HG03135 (cell line): ENCODE measurements around the gene S100B.
"Not testable (repeated sequence)": the region's sequence is repeated elsewhere in the genome, so short reads cannot be mapped to it uniquely, and the experiment has no call there.

Experiments
- ATAC-seq: cut with Tn5 transposase; IDR thresholded peaks from one replicate; pipeline ENCODE4 v1.9.1; 2021; ENCODE audit warnings: mild to moderate bottlenecking, moderate library complexity; ENCODE audit not compliant: unreplicated experiment

Gene S100B

DNA sequence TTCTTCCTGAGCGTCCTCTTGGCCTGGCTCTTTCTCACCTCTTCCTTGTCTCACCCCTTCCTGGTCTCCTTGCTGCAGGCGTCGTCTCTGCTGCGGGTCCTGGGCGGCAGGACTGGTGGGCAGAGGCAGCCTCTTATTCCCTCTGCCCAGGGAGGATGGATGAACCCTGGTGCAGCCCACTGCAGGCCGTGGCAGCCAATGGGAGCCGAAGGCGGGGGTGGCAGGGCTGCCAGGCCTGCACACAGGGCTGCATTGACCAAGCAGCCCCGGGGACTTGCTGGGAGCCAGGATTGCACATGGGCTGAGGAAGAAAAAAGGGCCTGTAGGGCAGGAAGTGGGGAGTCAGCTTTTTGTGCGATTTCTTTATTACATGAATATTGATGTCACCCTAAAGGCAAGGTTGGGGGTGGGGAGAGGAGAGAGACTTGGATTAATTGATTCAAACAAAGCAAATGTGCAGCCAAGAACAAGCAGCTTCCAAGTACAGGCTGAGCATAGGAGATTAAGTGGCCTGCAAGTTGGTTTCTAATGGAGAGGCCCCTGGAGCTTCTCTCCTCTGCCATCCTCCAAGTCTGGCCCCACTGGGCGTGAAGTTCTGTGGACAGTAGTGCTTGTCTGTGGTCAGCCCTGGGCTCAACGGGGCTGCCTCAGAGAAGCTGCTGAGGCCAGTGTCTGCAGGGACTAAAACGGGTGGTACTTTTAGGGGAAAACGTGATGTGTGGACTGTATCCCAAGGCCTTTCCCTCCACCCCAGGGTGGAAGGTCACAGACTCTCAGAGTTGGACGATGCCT lies at the start of gene S100B:
TSS of gene S100B (minus strand) at position 108 of the 792 bp plus-strand sequence. CDS start 2,667 bp downstream, outside the sequence.
- no peak for ATAC-seq

DNA sequence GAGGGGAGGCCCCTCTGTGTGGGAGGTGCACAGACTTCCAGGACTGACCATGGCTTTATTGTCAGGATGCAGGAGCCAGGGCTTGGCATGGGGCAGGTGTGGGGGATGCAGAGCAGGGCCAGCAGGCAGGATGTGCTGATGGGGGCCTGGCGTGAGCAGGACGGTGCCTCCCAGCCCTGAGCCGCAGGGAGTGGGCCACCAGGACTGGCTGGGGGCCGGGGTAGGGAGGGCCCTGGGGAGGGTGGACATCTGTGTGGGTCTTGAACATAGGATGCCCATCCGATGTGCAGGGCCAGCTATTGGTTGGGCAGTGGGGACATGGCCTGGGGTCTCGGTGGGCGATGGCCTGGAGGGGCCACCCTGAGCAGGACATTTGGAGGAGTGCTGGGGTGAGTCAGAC lies 46.2 kb upstream of the S100B start:
- no peak for ATAC-seq

DNA sequence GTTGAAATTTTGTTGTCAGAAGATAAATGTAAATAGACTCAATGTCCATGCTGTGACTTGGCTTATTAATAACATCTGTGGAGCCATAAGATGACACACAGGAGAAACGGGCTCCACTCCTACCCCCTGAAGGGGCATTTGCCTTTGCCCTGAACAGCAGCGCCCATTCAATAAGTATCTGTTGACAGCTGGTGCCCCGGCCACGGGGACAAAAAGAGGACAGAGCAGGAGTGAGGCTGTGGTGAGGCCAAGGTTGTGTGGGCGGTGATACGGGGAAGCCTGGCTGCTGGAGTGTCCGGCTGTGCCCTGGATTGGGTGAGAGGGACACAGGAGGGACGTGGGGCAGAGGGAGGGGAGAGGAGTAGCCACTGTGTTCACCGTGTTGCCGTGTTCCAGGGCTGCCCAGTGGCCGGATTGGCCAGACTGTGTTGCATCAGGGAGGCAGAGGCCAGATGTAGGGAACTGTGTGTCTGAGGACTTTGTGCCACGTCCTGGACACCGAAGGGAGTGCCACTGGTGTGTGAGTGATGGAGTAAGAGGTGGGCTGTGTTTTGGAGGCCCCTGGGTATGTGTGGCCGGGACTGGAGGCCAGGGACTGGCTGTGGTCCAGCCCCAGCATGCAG lies 45.7 kb upstream of the S100B start:
- no peak for ATAC-seq

DNA sequence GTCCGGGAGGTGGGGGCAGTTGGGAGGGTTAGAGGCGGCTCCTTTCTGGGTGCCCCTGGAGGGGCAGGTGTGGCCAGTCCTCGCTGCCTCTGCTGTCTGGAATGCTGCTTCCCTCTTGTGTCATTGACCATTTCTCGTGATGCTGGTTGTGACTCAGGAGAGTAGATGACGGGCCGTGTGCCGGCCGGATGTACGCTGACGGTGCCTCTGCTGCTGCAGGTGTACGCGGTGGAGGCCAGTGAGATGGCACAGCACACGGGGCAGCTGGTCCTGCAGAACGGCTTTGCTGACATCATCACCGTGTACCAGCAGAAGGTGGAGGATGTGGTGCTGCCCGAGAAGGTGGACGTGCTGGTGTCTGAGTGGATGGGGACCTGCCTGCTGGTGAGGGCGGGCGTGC lies 44.5 kb upstream of the S100B start:
- ATAC-seq = no peak

DNA sequence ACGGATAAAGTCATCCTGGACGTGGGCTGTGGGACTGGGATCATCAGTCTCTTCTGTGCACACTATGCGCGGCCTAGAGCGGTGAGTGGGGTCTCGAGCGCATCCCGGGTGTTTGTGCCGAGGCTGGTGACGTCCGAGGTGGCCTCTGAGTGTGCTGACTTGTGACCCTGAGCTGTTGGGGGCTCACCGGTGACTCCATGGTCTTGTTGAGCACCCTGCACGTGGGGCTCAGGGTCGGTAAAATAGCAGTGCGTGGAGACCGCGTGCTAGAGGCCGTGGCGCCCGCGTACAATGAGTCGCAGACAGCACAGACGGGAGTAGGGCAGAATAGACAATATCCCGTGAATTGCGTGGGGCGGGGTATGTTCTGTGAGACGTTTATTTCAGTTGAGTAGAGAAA lies 43.7 kb upstream of the S100B start:
- ATAC-seq = no peak

DNA sequence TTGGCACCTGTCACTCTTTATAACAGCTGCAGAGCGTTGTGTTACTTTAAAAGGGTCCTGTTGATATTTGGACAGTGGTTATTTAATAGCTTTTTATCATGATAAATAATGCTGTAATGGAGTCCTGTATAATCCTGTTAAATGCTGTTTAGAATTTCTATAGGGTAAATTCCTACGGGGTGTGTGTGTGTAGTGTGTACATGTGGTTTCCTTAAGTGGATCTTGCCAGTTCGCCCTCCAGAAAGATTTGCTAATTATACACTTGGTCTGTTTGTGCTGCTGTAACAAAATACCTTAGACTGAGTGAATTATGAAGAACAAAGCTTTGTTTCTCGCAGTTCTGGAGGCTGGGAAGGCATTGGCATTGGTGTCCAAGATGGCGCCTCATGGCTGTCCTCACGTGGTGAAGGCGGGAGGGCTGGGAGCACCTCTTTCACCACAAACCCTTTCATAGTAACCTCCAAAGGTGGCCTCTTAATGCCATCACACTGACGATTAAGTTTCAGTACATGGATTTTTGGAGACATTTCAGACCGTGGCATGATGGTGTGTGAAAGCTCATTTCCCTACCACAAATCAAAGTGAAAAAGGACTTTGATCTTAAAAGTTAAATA lies 41.8 kb upstream of the S100B start:
- no peak for ATAC-seq

DNA sequence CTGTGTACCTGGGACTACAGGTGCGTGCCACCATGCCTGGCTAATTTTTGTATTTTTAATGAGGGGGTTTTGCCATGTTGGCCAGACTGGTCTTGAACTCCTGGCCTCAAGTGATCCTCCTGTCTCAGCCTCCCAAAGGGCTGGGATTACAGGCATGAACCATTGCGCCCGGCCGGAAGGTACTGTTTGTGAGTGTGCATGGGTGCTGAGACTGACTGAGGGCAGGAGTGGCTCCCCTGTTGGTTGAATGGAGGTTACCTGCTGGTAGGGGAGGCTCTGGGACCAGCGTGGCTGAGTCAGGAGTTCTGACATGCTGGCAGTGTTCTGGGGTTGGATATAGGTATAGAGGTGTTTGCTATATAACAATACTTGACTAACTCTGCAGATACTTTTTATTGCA lies 41.0 kb upstream of the S100B start:
- ATAC-seq = no peak

DNA sequence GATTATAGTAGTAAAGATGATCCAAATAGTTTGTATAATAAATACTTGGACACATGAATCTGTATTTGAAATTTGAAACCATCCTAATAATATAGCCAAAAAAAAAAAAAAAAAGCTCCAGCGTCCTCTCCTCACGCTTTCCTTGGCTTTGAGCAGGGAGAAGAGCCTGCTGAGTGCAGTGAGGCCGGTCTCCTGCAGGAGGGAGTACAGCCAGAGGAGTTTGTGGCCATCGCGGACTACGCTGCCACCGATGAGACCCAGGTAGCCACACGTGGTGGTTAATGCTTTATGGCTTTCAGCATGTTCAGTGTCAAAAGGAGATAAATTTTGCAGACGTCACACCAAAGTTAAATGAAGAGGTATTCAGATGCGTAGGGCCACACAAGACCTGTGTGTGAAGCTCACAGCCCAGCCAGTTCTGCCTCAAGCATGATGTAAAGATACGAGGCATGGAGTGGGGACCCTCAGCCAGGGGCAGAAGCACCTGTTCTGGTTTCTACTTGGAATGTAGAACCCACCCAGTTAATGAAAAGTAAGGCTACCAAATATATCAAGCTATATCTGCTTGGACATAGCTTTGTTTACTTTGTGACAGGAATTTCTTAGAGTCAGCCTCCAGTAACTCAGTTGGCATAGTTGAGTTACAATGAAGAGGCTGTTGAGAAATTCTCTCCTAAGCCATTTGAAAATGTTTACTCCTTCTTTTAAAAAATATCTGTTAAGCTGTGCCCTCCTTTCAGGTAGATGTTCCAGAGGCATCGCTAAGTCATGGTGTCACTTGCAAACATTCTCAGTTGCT lies 38.7 kb upstream of the S100B start:
- no peak for ATAC-seq

DNA sequence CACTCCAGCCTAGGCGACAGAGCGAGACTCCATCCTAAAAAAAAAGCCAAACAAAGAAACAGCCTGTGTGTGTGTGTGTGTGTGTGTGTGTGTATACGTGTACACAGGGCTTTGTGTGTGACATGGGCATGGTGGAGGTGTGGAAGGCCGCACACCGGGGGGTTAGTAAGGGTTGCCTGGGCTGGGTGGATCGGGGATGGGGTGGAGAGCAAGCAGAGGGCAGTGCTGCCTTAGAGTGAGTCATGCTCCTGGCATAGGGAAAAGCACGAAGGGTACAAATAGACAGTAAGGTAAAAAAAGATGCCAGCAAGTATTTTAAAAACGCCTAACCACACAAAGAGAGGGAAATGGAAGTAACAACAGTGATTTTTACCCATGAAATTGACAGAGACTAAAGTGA lies 36.8 kb upstream of the S100B start:
- ATAC-seq = no peak

DNA sequence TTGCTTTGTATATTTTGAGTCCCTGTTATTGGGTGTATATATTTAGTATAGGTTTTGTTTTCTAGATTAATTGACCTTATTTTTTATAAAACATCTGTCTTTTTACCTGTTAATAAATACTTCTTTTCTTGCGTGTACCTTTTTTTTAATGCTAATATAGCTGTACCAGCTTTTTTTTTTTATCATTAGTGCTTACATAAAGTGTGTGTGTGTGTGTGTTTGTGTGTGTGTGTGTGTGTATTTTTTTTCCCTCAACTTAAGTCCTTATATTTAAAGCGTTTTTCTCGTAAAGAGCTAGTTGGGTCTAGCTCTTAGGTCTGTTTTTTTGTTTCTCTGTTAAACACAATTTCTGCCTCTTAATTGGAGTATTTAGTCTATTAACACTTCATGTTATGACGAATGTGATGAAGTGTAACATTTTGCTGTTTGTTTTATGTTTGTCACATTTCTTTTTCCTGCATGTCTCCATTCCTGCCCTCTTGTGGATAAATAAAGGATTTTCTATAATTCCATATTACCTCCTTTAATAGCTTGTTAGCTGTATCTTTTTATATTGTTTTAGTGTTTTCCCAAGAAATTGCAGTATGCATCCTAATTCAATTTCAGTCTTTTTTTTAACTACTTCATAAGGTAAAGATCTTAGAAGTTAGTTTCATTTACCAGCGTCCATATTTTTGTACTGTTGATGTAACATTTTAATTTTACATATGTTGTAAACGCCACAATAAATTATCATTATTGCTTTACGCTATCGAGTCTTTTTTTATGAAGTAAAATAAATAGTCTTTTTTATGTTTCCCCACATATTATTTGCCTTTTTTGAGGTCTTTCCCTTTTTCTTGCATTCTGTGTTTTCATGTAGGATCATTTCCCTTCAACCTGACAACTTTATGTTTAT lies 34.9 kb upstream of the S100B start:
- no peak for ATAC-seq

DNA sequence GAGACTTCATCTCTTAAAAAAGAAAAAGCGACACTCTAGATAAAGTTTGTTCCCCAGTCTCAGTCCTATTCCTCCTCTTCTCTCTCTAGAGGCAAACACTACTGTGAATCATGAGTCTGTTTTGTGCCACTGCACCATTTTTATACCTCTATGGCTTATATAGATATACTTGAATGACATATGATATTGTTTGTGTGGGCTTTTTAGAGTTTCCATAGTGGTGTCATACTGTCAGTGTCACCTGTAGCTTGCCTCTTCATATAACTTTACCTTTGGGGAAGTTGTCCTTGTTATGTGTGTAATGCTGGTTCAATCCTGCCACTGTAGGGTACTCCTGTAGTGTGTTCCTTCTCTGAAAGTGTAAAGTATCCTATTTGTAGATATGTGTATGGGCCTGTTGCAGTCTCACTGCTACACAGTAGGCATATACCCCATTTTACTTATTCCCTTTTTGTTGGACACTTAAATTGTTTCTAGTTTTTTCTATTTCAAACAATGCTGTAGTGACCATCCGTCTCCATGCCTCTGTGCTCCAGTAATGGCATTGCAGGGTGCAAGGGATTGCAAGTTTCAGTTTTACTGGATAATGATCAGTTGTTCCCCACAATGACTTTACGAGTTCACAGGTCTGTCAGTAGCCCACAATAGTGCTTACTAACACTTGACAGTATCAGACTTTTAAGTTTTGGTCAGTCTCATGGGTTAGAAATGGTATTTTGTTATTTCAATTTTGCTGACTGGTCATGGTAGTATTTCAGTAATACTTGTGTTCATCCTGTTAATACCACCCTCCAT lies 33.3 kb upstream of the S100B start:
- ATAC-seq = no peak

DNA sequence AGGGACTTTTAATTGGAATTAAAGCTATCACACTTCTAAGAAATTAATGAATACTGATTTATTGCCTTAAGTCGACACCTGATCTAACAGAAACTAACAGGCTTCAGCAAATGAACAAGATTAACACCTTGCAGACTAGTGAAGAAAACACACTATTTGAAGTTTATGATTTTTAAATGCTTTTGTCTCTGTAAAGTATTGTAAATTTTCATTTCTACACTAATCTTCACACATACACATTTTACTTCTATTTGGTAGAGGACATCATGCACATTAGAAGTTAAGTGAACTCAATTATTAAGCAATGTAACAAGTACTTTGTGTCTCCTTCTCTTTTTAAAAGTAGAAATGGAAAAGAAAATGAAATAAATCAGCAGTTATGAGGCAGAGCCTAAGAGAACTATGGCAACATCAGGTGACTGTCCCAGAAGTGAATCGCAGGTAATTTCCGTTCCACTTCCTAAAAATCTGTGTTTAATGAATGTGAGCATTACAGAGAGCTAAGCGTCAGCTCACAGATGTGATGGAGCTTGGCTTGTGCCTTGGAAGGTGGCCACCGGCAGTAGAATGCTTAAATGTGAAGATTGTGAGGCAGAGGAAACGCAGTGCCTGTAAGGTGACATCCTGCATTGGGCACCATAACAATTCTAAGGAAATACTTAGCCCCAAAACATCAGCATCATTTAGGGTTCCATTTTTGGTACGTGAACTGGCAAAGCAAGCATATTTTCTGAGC lies 31.8 kb upstream of the S100B start:
- no peak for ATAC-seq

DNA sequence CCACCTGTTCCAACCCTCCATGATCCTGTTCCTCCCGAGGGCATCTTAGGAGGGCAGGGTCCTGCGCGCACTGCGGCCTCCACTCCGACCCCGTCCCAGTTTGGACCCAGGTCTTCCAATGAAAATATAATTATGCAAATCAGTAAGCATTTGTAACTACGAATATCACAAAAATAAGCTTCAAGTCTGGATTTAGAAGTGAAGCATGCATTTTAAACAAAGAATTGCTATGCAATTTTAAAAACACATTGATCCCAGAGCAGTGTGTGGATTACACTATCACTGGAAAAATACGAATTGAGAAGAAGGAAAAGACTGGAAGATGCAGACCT lies 31.3 kb upstream of the S100B start:
- ATAC-seq = no peak

DNA sequence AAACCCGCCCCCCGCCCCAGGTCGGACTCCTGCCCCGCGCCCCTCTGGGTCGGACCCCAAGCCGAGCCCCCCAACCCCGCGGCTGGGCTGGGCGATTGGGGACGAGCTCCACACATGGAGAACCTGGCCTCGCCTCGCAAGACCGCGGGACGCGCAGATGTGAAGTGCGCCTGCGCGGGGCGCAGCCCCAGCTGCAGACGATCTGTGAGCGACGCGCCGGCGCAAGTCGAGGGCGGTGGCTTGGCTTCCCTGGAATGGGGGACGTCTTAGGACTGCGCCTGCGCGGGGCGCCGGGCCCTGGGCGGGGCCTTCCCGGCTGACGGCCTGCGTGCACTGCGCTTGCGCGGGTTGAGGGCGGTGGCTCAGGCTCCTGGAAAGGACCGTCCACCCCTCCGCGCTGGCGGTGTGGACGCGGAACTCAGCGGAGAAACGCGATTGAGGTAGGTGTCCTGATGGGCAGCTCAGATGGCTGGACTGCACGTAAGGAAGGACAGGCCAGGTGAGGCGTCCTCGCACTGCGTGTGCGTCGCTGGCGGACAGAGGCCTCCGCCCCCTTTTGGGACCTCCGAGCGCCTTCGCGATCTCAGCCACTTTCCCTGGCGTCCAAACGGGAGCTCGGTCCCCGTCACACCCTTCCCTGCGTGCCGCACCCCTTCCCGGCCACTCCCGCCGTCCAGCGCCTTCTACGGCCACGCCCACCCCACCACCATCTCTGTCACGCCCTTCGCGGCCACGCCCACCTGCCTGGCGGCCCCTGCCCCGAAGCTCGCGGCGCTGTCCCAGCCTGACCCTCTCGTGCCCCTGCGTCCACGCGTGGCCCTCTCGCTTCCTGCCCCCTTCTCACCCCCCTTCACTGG lies 30.7 kb upstream of the S100B start, which contains the start of gene PRMT2:
TSS of gene PRMT2 (plus strand) at position 351 of the 857 bp plus-strand sequence. CDS start 1,278 bp downstream, outside the sequence.
- peak; percentile 93 for ATAC-seq

DNA sequence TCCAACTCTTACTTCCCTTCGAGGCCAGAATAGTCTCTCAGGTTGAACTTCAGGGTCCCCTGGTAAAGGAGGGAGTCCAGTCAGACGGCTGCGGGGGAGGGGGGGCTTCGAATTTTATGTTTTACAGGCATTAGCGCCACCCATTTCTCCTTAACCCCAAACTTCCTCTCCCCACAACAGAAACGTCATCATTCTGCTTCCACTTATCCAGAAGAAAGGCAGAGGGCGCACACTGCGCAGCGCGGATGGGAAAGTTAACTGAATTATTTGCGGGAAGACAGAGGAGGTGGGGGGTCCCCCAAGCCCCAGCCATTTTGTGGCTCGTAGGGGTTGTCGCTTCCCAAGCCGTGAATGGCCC lies 30.1 kb upstream of the S100B start:
- ATAC-seq = peak; percentile 29

DNA sequence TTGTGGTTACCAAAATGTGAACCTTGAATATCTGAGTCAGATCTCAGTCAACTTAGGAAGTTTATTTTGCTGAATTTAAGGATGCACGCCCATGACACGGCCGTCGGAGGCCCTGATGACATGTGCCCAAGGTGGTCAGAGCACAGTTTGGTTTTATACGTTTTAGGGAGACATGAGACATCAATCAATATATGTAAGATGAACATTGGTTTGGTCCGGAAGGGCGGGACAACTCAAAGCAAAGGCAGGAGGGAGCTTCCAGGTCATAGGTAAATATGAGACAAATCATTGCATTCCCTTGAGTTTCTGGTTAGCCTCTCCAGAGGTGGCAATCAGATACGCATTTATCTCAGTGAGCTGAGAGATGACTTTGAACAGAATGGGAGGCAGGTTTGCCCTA lies 29.5 kb upstream of the S100B start:
- ATAC-seq = no peak

DNA sequence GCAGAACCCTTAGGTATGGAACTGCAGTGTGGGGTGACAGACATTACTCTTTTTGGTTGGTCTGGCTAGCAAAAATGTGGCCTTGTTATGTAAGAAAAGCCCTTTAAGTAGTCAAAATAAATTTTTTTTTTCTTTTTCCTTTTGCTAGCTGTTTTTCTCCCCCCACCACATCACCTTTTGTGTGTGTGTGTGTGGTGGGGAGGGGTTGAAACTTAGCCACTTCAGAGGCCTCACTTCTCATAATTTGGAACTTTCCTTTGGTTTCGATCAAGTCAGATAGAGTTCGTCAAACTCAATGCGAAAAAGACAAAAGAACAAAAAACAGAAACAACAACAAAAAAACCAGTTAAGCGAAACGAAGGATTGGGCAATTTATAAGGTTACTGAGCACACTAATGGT lies 28.7 kb upstream of the S100B start:
- no peak for ATAC-seq

DNA sequence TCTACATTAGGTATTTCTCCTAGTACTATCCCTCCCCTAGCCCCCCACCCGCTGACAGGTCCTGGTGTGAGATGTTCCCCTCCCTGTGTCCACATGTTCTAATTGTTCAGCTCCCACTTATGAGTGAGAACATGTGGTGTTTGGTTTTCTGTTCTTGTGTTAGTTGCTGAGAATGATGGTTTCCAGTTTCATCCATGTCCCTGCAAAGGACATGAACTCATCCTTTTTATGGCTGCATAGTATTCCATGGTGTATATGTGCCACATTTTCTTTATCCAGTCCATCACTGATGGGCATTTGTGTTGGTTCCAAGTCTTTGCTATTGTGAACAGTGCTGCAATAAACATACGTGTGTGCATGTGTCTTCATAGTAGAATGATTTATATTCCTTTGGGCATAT lies 26.0 kb upstream of the S100B start:
- ATAC-seq = not testable (repeated sequence)
